NCI-H1417 treated with DMSO at 0.1 percent for 48 hours (cell line): Measurements from ENCODE around the gene EEF1AKMT2.

Experiments
- DNase-seq: peaks from one replicate; lab custom pipeline; 2025; lab: John Stamatoyannopoulos, UW

Gene EEF1AKMT2

DNA sequence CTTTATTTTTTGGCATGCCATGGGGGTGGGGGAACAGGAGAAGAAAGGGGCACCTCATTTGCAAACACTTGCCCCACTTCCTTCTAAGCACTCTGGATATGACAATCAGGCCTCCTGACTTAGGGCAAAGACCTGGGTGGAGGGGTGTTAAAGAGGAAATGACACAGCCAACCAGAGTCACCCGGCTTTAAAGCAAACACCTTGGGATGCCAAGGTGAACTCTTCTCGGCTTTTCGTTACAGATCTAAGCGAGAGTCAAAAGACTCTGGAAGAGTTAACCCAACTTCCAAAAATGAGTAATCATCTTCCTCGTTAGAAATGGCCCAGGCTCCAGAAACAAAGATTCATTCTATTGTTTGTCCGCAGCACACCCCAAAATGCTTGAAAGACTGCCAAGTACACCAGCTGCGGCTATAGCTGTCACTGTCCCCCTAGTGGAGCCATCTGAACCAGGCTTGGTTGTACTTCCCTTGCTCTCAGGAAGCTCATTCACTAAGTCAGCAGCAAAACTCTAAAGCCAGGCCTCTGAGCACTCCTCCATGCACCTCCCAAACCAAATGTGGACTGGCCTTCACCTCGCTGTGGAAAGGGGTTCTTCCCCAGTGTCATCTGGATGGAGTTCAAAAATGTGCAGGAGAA, 72.4 kb downstream of the EEF1AKMT2 start:
- DNase-seq: no peak

DNA sequence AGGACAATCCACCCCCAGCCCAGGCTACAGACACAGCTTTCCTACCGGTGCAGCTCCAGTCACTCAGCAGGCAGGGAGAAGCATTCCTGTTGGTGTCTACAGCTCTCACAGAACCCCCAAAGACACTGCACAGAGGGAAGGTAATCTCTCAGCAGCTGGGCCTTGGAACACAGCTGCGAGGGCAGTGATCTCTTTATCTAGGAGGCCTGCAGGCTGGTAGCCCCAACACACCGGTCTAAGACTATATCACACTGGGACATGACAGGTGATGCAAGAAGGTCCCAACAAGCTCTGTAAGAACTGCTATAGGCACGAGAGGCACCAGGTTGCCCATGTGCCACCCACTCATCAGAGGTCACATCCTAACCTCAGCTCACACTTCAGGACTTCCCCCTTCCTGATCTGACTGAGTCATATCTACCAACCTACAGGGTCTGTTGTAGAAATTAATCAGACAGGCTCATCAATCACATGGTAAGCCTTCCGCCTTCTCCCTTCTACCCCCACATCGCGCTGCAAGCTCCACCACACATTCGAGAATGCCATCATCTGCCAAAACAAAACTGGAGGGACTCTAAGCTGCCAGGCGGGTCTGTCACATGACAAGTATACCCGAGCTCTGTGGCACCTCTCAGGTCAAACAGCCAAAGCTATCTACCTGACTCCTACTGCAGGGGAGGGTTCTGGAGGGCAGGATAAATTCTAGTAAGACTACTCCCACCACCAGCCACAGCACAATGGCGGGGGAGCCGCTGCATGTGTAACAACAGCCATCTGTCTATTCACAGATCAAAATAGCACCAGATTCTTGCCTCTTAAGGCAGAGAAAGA, 73.6 kb downstream of the EEF1AKMT2 start:
- no peak for DNase-seq

DNA sequence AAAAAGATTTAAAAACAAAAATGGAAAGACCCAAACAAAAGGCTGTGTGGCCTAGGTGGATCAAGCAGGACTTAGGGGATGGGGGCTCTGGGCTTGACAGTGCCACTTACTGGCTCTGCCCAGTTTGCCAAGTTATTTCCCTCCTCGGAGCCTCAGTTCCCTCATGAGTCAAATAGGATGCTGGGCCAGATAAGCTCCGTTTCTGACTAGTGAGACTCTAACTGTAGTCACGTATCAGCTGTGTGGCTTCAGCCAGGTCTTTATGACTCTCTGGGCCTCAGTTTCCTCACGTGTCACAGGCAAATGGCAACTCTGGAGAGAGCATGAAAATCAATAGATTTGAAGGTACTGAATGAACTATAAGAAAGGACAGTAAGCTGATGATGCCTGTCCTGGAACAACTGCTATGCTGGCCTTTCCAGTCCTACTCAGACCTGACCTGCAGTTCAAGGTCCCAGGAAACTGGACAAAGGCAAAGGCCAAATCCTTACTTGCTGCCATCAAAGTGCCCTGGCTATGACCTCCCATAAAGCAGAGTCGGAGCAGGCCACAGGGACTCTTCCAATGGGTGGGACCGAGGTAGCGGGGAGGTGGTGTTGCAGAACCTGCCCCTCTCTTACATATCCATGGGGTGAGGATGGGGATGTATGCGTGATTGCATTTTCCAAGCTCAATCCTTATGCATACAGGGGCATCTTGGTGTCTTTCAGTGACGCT, 74.5 kb downstream of the EEF1AKMT2 start:
- DNase-seq: no peak

DNA sequence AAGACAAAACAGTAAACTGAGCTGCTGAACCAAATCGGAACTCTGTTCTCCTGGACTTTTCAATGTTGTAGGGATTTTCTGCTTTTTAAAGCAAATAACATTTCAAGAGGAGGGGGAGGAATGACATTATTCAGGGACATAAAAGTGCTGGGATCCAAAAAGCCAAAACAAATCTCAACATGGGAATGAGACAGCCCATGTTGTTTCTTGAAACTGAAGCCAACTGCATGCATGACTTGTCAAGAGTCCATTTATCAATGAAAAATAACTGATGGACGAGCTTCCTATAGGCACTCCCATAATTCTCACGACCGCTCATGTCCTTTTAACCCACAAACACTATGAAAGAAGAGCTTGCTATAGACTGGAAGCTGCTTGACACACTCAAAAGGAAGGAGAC, 75.3 kb downstream of the EEF1AKMT2 start:
- DNase-seq: no peak

DNA sequence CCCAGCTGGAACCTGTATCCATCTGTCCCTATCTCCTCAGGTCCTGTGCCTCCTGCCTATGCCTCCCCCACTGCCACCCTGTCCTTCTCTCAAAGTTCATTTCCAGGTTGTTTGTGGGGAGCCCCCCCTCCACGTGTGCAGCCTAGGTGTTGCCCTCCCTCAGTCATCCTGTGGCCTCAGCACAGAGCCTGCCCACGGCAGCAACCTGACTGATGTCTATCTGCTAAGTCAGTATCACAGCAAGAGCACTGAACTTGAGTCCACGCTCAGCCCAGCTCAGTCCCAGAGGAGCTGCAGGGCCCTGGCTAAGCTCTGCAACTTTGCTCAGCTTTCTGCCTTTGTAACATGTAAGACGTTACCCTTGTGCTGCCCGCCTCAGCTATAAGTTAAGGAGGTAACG, 76.2 kb downstream of the EEF1AKMT2 start:
- DNase-seq: no peak

DNA sequence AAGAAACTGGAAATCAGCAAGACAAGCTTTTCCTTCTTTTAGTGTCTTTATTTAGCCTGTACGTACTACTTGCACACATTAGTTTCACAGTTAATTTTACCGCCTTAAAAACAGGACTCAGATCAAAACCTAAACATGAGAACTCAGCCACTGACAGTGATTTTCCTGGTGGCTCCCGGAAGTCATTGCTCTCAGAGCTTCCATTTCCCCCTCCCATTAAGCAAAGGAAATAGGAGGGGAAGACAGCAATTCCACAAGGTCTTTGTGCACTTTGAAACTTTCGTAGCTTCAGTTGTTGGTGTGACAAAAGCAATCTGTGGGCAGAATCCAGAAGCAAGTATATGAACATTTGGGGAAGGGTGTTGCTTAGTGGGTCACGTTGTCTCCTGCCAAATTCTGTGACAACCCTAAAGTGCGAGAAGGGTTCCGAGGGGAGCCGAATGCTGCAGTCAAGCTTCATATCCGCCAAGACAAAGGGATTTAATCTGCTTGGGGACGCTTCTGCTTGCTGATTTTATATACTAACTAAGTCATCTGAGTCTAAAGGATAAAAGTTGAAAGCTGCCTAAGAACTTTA, 77.9 kb downstream of the EEF1AKMT2 start:
- DNase-seq: no peak

DNA sequence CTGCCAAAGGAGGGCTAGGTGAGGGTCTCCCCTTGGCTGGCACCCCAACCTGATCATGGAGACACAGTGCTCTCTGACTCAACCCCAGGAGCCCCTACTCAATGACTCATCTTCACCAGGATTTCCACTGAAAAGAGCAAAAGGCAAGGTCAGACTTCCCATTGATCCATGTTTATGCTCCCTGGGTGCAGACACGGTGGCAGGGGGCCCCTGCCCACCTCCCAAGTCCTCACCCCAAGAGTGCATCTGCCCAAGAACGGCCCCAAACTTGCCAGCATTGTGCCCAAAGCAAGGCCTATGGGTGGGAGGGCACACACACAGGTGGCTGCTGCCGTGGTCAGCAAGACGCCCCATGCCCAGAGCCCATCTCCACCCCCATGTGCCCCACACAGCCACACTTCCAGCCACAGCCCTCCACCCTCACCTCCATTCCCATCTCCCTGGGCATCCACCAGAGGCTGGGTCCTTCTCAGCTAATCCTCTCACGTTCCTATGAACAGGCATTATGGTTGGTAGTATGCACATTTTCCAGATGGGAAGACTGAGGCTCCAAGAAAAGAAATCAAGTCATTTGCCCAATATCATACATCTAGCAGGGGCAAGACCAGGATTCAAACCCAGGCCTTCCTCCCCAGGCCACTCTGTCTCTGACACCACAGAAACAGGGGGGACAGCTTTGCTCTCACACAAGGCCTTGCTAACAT, 78.8 kb downstream of the EEF1AKMT2 start:
- no peak for DNase-seq

DNA sequence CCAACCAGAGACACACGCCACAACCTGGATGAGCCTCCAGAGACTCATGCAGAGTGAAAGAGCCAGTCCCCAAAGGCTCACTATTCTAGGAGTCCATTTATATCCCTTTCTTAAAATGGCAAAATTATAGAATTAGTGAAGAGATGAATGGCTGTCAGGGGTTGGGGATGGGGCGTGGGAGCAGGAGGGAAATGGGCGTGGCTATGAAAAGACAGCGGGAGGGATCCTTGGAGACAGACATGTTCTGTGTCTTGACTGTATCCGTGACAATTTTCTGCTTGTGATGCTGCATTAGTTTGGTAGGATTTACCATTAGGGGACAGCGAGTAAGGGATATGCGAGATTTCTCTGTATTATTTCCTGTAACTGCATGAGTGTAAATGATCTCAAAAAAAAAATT, 80.5 kb downstream of the EEF1AKMT2 start:
- no peak for DNase-seq

DNA sequence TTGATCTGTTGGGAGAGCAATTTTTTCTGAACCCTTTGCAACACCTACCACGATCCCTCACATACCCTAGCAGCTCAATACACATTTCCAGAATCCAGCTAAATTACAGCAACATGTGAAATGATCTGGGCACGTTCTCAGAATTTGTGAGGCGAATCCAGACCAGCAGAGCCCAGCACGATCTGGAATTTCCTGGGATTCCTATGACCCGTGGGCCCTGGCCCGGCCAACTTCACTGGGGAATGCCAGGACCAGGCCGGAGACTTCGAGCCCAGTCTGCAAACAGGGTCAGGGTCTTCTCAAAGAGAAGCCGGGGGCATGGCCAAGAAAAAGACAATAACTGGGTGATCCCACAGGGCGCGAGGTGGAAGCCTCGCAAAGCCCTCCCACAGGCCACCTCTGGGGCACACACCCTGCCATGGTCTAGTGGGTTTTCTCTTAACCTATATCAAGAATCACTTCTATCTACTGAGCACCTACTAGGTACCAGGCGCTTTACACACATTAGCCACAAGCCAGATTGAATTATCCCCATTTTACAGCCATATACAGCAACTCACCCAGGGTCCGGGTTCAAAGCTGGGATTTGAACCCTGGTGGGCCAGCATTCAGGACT, 81.3 kb downstream of the EEF1AKMT2 start:
- DNase-seq: no peak

DNA sequence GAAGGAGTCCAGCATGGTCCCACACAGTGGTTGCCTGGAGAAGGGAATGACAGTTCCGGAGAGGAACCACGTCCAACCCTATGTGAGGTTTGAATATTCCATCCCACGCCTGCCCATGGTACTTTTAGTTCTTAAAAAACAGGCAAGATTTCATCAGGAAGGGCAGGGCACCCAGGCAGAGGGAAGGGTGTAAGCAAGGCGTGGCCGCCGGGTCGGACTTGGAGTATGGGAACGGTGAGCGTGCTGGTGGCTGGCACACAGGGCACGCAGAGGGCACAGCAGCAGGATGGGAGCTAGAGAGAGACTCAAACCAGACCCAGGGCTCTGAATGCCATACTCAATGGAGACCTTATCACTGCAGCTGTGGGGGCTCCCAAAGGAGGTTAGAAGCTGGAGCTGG, 81.8 kb downstream of the EEF1AKMT2 start:
- DNase-seq: no peak

DNA sequence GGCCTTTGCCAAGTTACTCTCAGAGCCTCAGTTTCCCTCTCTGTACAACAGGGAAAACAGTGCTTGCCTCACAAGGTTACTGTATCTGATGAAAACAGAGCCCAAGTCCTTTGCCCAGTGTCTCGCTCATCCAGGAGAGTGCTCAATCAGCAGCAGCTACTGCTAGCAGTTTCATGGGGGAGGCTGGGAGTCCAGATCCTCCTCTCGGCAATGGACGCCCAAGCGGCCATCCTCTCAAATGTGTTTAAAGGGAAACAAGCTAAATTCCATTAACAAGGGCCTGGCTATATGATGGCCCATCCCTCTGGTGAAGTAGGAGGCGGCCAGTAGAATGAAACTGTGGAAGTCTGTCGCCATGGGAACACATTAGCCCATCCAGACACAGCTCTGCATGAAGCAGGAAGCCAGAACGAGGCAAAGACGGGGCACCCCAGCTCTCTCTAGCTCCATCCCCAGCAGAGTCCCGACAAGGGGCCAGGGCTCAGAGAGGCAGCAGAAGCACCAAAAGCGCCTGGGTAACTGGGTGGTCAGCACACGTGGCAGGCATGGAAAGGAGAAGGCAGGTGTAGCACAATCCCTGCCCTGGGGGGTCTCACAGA, 82.7 kb downstream of the EEF1AKMT2 start:
- DNase-seq: peak; percentile 10

DNA sequence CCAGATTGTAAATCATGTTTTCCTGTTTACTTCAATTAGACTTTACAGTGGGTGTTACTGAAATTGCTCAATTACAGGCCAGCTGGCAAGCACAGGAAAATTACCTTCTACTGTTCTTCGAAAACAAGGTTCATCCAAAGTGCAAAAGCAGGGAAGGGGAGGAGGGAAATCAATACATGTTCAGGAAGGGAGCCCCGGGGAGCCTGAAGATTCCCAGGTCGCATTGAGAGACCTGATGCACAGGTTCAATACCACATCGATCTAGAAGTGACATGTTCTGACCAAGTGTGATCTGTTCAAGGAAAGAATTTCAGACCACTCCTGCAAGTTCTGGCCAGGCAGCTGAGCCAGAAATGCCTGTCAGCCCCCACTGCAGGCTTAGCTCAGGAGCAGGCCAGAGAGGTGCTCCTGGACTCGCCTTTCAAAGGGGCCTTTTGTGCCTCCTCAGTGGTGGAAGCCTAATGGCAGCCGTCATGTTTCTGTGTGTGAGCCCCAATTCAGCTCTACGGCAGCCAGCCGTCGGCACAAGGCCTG, 83.4 kb downstream of the EEF1AKMT2 start:
- DNase-seq: peak; percentile 75
